ENCODE measurements around the gene DAB1. TPM values are rescaled to one million over a fixed set of nuclear protein-coding genes. Genes with fewer than 3 reads are reported as not detected.
"Not testable (repeated sequence)": the region's sequence is repeated elsewhere in the genome, so short reads cannot be mapped to it uniquely, and the experiment has no call there.

The DAB1 gene
- polyA plus RNA-seq, 1 donor = 5.6 TPM

DNA sequence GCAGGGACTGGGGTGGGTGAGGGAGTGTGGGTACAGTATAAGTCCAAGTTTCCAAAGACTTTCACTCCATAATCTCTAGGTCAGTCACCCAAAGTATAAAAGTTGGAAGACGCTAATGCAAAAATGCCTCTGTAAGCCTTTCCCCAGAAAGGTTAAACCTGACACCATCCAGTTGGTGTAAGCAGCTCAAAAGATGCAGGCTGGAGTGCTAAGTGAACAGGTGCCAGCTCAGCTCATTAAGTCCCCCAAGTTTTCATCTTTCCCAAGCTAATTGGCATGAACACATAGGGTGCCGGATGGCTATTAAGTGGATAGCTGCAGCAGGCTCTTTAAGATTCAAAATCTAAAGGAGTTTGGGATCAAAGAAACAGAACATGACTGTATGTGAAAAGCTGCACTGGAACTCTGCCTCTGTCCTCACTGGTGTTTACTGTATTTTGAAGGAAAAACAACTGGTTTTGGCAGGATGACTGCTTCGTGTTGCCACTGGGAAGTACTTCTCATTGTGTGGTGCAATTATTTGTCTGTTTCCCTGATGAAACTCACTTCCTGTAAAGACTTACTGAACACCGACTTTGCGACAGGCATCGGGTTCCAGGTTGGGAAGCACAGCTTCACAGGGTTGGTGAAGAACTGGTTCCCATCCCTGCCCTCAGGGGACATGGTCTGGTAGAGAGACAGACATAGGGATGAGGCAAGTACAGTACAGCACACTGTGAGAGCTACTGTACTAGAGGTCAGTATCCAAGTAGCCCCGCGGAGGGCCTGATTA lies 152.7 kb downstream of the DAB1 start:
- DNase-seq = no peak

DNA sequence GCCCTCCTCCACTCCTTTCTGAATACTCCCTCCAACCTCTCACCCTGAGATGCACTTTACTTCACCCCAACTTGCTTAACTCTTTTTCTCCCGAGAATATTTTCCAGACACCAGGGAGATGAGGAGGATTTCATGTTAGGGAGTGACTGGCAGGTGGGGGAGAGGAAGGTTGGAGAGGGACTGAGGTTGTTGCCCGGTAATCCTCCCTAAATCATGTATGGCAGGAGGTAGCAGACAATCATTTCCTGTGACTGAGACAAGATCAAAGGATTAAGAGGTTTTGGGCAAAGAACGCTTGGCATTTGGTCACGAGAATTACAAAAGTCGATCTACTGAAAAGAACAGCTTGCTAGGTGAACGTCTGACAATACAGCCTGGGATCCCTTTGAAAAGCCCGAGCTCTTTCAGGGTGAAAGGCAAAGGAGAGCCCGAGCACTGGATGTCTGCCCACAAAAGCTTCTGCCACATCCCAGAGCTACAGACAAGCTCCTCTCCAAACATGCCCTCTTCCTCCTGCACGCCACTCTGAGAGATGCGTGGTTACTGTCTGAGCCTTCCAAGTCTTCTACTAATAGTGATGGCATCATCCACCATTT lies 154.1 kb downstream of the DAB1 start:
- no peak for DNase-seq

DNA sequence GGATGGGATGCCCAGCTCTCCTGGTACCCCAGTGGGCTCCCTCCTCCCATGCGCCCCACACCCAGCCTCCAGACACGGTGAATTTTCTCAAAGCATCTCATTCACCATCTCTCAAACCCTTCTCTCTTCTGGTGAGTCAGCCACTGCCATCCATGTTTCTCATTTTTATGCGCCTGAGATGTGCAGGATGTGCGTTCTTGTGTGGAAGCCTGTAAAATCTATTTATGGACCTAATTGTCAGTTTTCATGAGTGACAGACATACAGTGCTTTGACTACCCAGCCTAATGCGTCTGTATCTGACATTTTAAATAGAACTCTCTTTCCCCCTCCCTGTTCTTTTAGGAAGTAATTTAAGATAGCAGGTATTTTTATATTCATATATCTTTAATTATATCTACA lies 158.8 kb downstream of the DAB1 start:
- no peak for DNase-seq

DNA sequence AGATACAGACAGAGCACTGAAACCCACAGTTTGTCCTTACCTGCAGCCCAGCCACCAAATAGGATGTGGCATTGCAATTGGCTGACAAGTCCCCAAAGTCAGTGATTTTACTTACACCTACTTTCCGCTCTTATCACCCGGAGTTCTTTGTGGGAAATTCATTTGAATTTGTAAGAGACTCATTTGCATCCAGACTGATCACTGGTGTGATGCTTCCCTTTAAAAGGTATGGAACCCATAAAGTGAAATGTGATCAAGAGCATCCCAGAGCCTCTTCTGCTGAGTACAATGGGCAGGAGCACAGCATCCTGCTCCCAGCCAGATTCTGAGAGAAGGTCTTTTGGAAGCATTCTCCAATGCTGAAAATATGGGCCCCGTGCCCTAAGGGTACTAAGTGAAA lies 161.4 kb downstream of the DAB1 start:
- DNase-seq = no peak

DNA sequence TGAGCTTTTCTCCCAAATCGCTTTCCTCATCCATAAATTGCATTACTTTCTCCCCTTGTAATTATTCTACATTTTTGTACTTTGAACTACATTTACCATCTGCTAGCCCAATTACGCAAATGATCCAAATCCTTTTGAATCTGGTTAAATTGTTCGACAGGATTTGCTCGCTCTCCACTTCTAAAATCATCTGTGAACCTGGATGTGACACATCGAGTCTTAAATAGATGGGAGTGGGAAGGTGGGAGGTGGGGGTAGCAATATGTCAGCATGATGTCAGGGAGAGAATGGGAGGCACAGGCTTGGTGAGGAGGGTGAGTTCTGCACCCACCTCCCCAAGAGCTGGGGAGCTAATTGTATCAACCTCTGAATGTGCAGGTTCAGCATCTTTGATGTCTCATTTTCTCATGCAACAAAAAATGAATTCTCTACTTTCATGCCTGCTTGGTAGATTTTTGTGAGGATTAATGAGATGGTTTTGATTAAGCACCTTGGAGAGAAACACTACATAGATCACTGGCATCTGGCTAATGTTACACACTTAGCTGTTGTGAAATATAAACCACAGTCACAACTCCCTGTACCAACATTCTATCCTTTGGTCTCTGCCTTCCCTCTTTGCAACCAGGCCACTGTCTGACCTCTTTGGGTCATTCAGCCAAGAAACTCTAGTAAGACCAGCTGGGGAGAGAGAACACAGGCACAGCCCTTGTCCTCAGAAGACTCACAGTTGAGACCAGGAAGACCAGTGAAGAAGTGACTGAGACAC lies 165.1 kb downstream of the DAB1 start:
- DNase-seq = no peak

DNA sequence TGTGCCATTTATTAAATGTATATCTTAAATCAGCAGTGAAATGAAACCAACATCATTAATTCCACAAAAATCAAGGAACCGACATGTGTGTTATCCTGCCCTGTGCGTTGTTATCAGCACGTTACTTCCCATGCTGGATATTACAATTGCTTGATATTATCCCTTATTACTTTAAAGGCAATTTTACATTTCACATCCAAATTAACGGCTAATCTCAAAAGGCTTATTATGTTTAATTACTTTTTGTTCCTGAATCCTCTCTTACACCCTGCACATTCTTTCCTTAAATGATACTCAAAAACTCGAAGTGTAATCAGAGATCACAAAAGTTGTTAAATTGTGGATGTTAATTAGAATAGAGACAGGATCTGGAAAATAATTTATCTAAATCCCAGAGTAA lies 167.9 kb downstream of the DAB1 start:
- DNase-seq = no peak

DNA sequence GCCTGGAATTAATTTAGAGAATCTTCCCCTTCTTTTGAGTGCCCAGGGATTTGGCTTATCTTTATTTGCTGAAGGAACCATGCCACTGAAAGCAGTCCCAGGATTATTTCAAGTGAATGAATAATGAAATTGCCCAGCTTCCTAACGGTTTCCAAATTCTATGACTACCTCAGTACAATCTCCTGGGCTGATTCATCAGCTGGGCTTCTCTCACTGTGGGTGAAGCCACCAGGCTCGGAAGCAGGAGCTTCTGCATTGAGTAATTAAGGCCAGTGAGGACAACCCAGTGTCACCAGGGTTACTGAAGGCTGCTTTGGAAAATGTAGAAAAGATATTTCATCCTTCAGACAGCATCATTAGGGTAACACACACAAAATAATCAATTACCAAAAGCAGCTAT lies 169.8 kb downstream of the DAB1 start:
- DNase-seq = no peak

DNA sequence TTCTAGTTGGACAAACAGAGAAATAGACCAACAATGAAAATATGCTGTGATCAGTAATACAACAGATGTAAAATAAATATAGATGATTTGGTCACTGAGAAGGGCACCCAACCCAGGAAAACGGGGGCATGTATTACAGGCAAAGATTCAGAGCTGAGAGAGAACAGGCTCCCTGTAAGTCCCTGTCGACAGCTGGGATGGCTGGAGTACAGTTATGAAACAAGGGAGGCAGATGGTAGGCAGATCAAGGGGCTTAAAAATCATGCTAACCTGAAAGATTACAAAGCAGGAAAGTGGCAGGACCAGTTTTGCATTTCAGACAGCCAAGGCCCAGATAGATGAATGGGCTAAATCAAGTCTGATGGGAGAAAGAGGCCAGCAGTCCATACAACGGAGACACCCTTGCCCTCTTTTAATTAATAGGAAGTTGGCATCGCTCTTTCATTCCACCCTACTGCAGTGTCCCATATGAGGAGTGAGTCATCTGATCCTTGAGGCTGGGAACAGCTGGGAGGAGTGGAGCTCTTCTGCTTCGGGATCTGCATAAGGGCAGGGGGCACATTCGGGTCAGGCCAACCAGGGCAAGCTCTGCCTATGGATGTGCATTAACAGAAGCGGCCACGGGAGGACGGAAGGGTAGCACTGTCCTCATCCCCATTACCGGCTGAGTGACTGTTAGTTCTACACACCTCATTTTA lies 171.1 kb downstream of the DAB1 start:
- DNase-seq = no peak

DNA sequence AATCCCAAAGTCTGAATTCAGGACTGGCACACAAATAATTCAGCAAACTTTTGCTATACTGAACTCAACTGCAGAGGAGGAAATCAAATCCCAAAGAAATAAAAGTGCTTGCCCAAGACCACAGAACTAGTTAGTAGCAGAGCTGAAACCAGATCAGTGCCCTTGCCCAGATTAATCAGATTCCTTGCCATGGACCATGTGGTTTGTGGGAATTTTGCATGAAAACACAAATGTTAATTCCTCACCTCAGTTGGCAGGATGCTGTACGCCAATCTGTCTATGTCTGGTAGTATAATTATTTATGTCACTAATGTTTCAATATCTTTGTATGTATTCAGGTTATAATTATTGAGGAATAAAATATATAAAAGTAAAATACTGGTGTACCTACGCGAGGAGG lies 173.8 kb downstream of the DAB1 start:
- no peak for DNase-seq

DNA sequence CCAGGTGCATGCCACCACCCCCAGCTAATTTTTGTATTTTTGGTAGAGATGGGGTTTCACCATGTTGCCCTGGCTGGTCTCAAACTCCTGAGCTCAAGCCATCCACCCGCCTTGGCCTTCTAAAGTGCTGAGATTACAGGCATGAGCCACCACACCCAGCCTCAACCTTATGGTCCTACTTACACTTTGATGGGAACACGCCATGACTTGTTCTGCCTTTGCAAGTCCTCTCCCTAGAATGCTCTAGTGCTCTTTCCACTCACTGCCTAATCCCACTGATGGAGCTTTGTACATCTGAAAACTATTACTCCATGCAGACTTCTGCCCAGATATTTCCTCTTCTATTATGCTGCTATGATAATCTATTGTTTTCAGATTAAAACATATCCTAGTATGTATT lies 174.3 kb downstream of the DAB1 start:
- DNase-seq = no peak

DNA sequence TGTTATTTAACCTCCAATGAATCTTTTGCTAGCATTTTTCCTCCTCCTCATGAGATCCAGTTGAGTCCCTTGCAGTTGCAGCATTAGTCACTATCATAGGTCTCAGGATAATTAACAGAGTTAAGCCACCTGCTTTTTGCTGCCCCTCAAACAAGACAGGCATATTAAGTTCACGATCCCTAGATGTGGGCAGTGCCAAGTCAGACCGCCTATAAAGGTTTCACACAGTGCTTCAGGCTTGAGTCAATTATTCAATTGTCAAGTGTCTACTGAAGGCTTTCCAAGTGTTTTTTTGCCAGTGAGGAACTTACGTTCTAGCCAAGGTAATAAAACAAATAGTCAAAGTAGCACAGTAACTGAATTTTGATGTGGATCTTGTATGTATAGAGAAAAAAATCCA lies 175.0 kb downstream of the DAB1 start:
- no peak for DNase-seq

DNA sequence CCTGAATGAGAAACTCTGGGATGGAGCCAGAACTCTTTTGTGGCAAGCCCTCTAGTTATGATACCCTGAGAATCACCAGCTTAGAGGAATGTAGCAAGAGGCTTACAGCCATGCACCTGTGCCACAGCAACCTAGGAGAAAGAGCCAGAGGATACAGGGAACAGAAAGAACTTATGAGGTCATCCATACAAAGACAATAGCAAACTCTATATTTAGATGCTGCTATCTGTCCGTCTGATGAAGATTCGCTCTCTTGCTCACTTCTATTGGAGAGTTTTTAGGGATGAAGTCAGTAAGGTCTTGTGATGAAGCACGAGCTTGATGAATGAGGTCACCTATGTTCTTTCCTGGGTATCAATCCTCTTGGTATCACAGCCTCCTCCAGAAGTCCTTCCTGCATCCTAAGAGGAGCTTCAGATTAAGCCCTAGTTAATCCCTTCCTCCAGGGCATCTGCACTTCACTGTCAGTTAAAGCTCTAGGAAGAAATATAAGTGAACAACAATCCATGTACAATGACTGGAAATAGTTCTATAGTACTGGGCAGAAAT lies 185.6 kb downstream of the DAB1 start:
- no peak for DNase-seq

DNA sequence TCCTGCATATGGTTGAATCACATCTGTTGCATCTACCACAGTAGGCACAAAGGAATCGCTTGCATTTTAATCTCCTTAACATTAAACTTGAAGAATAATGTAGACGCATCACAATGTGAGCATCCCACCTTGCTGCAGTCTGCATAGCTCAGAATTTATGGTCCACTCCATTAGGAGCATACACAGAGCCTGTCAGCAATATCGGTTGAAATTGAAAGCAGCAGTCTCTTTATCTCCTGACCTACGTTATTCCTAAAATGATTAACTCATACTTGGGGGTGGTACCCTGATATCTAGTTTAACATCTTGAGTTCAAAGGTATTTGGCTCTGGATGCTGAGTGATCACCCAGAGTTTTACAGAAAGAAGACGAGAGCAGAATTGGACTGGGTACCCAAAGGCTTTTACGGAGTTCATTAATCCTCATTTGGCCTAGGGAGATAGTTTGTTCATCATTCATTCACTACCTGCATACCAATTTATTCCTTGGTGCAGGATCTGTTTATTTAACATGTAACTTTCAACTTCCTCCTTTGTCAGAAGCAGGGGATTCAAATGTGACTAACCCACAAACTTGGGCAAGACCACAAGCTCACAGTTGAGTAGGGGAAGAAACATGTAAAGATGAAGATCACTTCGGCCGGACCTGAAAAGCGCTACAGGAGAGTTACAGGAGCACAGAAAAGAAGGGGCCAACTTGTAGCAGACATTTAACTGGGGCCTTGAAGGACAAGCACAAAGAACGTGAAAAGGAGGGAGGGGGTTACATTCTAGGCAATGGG lies 187.9 kb downstream of the DAB1 start:
- no peak for DNase-seq

DNA sequence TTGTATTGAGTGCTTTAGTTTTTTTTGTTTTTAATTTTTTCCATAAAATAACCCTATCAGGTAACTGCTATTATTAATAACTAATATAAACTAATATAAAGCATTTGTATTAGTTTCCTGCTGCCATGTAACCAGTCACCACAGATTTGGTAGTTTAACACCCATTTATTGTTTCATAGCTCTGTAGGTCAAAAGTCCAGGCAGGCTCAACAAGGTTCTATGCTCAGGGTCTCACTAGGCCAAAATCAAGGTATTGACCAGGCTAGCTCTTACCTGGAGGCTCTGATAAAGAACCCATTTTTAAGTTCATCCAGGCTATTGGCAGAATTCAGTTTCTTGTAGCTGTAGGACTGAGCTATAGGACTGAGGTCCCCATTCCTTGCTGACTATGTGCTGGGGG lies 189.4 kb downstream of the DAB1 start:
- DNase-seq = no peak

DNA sequence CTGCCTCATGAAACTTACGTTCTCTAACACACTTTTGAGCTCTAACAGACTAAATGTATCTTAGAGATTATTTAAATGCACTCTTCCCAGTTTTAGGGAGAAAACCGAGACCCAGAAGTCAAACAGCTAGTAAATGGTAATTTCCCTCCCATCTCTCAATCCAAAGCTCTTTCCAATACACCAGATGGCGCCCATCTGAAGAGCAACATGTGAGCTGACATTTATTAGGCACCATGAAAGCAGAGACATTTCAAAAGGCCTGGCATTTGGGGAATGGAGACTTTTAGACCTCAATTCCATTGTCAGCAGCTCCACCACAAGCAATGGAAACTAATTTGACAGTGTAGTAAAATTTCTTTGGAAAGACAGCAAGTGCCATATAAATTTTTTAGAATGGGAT lies 191.4 kb downstream of the DAB1 start:
- no peak for DNase-seq

DNA sequence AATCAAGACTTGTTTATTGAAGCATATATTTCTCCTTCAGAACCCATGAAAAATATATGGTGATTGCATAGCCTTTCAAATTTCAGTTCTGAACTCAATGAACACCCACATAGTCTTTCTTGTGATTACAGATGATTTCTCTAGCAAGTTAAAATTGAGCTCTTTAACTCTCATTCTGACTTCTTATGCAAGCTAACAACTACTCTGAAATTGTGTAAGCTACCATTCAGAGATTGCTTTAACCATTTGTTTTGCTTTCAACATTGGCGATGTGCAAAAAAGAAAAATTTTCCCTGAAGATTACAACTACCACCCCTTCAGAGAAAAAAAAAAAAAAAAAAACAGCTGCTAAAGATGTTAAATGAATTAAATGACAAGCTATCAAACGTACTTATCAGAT lies 193.9 kb downstream of the DAB1 start:
- no peak for DNase-seq

DNA sequence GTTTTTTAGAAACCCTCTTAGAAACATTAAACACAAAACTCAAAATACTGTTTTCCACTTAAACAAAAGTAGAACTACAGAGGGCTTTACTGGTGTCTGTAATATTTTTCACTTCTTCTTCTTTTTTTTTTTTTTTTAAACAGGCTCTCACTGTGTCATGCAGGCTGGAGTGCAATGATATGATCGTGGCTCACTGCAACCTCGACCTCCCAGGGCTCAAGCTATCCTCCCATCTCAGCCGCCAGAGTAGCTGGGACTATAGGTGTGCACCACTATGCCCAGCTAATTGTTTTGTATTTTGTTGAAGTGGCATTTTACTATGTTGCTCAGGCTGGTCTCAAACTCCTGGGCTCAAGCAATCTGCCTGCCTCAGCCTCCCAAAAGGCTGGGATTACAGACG lies 194.8 kb downstream of the DAB1 start:
- no peak for DNase-seq

DNA sequence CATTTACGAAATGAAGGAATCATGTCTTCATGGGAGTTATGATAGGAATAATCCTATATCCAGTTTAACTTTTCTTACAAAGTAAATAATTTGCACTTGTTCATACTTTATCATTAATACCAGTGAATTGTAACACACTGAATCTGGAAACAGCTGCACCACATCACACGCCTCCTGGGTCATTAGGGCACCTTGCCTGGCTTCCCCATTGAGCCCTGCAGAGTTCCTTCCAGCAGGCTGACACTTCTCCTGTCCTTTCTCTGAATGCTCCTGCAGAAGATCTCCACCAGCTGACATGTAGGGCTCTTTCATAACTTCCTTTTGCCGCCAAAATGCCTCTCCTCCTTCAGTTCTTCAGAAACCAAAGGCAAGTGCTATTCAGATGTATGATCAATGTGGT lies 201.1 kb downstream of the DAB1 start:
- no peak for DNase-seq

DNA sequence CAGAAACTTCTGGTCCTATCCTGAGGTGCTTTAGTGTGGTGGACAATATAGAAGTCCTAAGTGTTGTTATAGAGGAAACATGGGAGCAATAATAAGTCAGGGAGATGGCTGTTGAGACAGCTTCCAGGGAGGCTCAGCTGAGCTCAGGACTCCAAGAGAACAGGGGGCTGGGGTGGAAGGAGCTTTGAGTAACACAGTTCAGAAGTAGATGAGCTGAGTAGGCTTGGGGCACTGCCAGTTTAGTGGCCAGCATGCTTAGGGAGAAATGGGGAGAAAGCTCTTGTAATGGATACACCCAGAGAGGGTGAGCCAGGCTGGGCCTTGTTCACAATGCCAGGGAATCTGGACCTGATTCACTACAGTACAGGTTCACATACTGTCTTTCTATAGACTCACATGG lies 201.6 kb downstream of the DAB1 start:
- no peak for DNase-seq

DNA sequence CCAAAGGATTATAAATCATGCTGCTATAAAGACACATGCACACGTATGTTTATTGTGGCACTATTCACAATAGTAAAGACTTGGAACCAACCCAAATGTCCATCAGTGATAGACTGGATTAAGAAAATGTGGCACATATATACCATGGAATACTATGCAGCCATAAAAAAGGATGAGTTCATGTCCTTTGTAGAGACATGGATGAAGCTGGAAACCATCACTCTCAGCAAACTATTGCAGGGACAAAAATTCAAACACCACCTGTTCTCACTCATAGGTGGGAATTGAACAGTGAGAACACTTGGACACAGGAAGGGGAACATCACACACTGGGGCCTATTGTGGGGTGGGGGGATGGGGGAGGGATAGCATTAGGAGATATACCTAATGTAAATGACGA lies 203.0 kb downstream of the DAB1 start:
- not testable (repeated sequence) for DNase-seq

DNA sequence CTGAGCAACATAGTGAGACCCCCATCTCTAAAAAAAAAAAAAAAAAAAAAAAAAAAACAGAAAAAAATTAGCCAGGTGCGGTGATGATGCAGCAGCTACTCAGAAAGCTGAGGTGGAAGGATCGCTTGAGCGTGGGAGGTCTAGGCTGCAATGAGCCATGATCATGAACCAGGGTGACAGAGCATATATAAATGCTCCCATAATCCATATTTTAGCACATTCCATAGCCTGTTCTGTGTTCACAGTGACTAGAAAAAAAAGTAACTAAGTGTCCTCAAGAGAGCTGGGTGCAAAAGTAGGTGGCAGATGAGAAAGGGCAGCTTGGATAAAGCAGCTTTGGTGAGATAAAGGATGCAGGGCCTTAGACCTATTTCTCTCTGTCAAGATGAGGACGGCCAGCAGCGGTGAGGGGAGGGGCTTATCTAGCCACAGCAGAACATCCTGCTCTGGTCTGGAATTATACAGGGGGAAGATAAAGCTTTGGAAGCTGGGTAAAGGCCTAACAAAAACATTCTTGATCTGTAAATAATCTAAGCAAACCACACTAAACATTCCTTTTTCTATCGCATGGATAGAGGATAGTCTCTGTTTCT lies 205.3 kb downstream of the DAB1 start:
- DNase-seq = no peak

DNA sequence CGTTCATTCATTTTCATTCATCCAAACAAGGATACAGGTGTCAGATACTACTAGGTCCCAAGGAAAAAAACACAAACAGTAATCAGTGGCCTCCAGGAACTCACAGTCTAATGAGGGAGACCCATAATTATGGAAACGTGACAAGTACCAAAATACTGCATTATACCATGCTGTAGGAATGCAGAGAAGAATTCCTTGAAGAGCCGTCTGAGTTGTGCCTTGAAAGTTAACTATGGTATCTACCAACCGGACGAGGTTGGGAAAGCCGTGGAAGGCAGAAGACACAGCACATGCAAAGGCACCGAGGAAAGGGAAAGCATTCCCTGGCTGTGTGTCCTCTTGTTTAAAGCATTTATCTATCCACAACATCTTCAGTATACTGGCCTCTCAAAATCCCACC lies 206.0 kb downstream of the DAB1 start:
- no peak for DNase-seq
